Endothelial cell (in vitro differentiated cells): Measurements from ENCODE around the gene PPP1R9A. TPM values are rescaled to one million over a fixed set of nuclear protein-coding genes. Genes with fewer than 3 reads are reported as not detected.
"Not testable (repeated sequence)": the region's sequence is repeated elsewhere in the genome, so short reads cannot be mapped to it uniquely, and the experiment has no call there.

Experiments
- DNase-seq: peaks from one replicate; pipeline ENCODE4 v3.0.0; 2021; ENCODE audit warnings: low spot score
- H3K27ac Mint-ChIP-seq: one replicate; pipeline ENCODE4 v1.8.0; 2021; ENCODE audit warnings: mixed read lengths, inconsistent platforms; ENCODE audit not compliant: unreplicated experiment
- H3K27me3 Mint-ChIP-seq: one replicate; pipeline ENCODE4 v1.8.0; 2021; ENCODE audit warnings: mild to moderate bottlenecking, moderate library complexity, mixed read lengths, inconsistent platforms; ENCODE audit not compliant: unreplicated experiment
- H3K36me3 Mint-ChIP-seq: one replicate; pipeline ENCODE4 v1.8.0; 2021; ENCODE audit warnings: mild to moderate bottlenecking, low read depth, mixed read lengths, inconsistent platforms; ENCODE audit not compliant: unreplicated experiment
- H3K4me1 Mint-ChIP-seq: one replicate; pipeline ENCODE4 v1.8.0; 2021; ENCODE audit warnings: mild to moderate bottlenecking, mixed read lengths, inconsistent platforms; ENCODE audit not compliant: unreplicated experiment
- H3K4me3 Mint-ChIP-seq: one replicate; pipeline ENCODE4 v1.8.0; 2021; ENCODE audit warnings: mild to moderate bottlenecking, mixed read lengths, inconsistent platforms; ENCODE audit not compliant: unreplicated experiment
- H3K9me3 Mint-ChIP-seq: one replicate; pipeline ENCODE4 v1.8.0; 2021; ENCODE audit warnings: mixed read lengths, inconsistent platforms; ENCODE audit not compliant: unreplicated experiment
- CTCF ChIP-seq: fragments of 200-600 bp; sonication (generic); IDR thresholded peaks from one replicate; pipeline ENCODE4 v1.5.0; 2021; ENCODE audit warnings: antibody characterized with exemption; ENCODE audit not compliant: unreplicated experiment
- total RNA-seq: library from RNA; stranded (reverse); fragmentation: NEBNext Ultra II Directional; extraction: Animal tissue kit (Norgen Biotek cat#: 25700); gene quantifications from one replicate; pipeline ENCODE4 v1.2.1, GENCODE V29; 2021; ENCODE audit not compliant: unreplicated experiment

Gene PPP1R9A
- total RNA-seq, 1 donor from 2014 or later = 22.2 TPM

GRCh38 chr7:95004618-95005247 is 97.3 kb downstream of the PPP1R9A start:
- Mint-ChIP-seq H3K4me1 (no peaks in the 10 kb centered on the region), H3K27me3 (no peaks in the 10 kb centered on the region), H3K27ac (no peak overlapping the region), H3K36me3 (no peaks in the 10 kb centered on the region), H3K9me3 (no peaks in the 10 kb centered on the region), H3K4me3 (no peak overlapping the region)
- DNase-seq = no peak
- no peak for TF ChIP-seq CTCF

- DNase-seq = no peak
- no peaks in the 10 kb centered on the region for H3K27me3 Mint-ChIP-seq
- TF ChIP-seq CTCF = no peak
- H3K9me3 Mint-ChIP-seq = no peaks in the 10 kb centered on the region
- no peaks in the 10 kb centered on the region for H3K4me1 Mint-ChIP-seq
- no peak overlapping the region for H3K27ac Mint-ChIP-seq
- H3K4me3 Mint-ChIP-seq = no peak overlapping the region
- H3K36me3 Mint-ChIP-seq = no peaks in the 10 kb centered on the region
These were observed 98.6 kb downstream of the PPP1R9A start for GRCh38 chr7:95006010-95006409.

- DNase-seq, H3K27me3 Mint-ChIP-seq, H3K4me3 Mint-ChIP-seq, H3K4me1 Mint-ChIP-seq, H3K27ac Mint-ChIP-seq, H3K9me3 Mint-ChIP-seq, H3K36me3 Mint-ChIP-seq: not testable (repeated sequence)
These were observed 101.4 kb downstream of the PPP1R9A start for GRCh38 chr7:95008773-95009172.

- Mint-ChIP-seq H3K27ac (no peak overlapping the region), H3K4me1 (peaks cover 2% of the 10 kb centered on the region), H3K36me3 (no peaks in the 10 kb centered on the region), H3K4me3 (no peak overlapping the region), H3K27me3 (no peaks in the 10 kb centered on the region), H3K9me3 (no peaks in the 10 kb centered on the region)
- no peak for DNase-seq
- TF ChIP-seq CTCF = no peak
These were observed 103.9 kb downstream of the PPP1R9A start for GRCh38 chr7:95011146-95011928.

GRCh38 chr7:95011995-95012394 is 104.6 kb downstream of the PPP1R9A start:
- H3K27ac Mint-ChIP-seq = no peak overlapping the region
- no peaks in the 10 kb centered on the region for H3K36me3 Mint-ChIP-seq
- H3K9me3 Mint-ChIP-seq = no peaks in the 10 kb centered on the region
- H3K4me1 Mint-ChIP-seq = peaks cover 2% of the 10 kb centered on the region
- no peak for TF ChIP-seq CTCF
- DNase-seq = no peak
- H3K27me3 Mint-ChIP-seq = no peaks in the 10 kb centered on the region
- no peak overlapping the region for H3K4me3 Mint-ChIP-seq
